ENCODE data around the gene DUSP3.

Gene DUSP3

GRCh38 chr17:43778337-43779144 is at the start of gene DUSP3:
TSS of gene DUSP3 (minus strand) at chr17:43778977. CDS start at chr17:43778924, 53 bp downstream.
- DNase-seq = peak; percentile 76

- DNase-seq = no peak
Observed at GRCh38 chr17:43827596-43827995, 48.8 kb upstream of the DUSP3 start.

GRCh38 chr17:43826206-43826605 is 47.4 kb upstream of the DUSP3 start:
- no peak for DNase-seq

GRCh38 chr17:43825567-43825966 is 46.8 kb upstream of the DUSP3 start:
- no peak for DNase-seq

- DNase-seq = no peak
Observed at GRCh38 chr17:43823350-43824084, 44.7 kb upstream of the DUSP3 start.

- no peak for DNase-seq
Observed at GRCh38 chr17:43822570-43823190, 43.9 kb upstream of the DUSP3 start.

- no peak for DNase-seq
Observed at GRCh38 chr17:43820759-43821158, 42.0 kb upstream of the DUSP3 start.

GRCh38 chr17:43818966-43819365 is 40.2 kb upstream of the DUSP3 start:
- DNase-seq = no peak

- no peak for DNase-seq
Observed at GRCh38 chr17:43817826-43818225, 39.0 kb upstream of the DUSP3 start.

- DNase-seq = no peak
Observed at GRCh38 chr17:43816336-43817320, 37.9 kb upstream of the DUSP3 start.

GRCh38 chr17:43814714-43815113 is 35.9 kb upstream of the DUSP3 start:
- DNase-seq = no peak

- no peak for DNase-seq
Observed at GRCh38 chr17:43814026-43814425, 35.2 kb upstream of the DUSP3 start.

- DNase-seq = no peak
Observed at GRCh38 chr17:43813386-43813785, 34.6 kb upstream of the DUSP3 start.

- no peak for DNase-seq
Observed at GRCh38 chr17:43812396-43813265, 33.9 kb upstream of the DUSP3 start.

GRCh38 chr17:43810823-43811222 is 32.0 kb upstream of the DUSP3 start:
- DNase-seq = no peak

GRCh38 chr17:43810226-43810715 is 31.5 kb upstream of the DUSP3 start:
- no peak for DNase-seq

- DNase-seq = no peak
Observed at GRCh38 chr17:43809121-43809520, 30.3 kb upstream of the DUSP3 start.

- no peak for DNase-seq
Observed at GRCh38 chr17:43808076-43808475, 29.3 kb upstream of the DUSP3 start.

- DNase-seq = no peak
Observed at GRCh38 chr17:43805117-43805516, 26.3 kb upstream of the DUSP3 start.

- no peak for DNase-seq
Observed at GRCh38 chr17:43803758-43804157, 25.0 kb upstream of the DUSP3 start.

- DNase-seq = no peak
Observed at GRCh38 chr17:43801844-43802243, 23.1 kb upstream of the DUSP3 start.
